WTC11 (cell line): ENCODE data around the gene APCDD1. TPM values are rescaled to one million over a fixed set of nuclear protein-coding genes. Genes with fewer than 3 reads are reported as not detected.

Source experiments
- ATAC-seq: fragments of 200-7000 bp; cut with Tn5 transposase; 2 replicates; pipeline ENCODE4 v1.10.0; 2021; ENCODE audit warnings: mild to moderate bottlenecking, moderate library complexity
- CTCF ChIA-PET: fragments of 300-600 bp; sonication (Branson Sonifier 250); formaldehyde crosslinking; loops from one replicate; lab custom pipeline; 2021; ENCODE audit warnings: antibody characterized with exemption; lab: Charles Lee
- POLR2A ChIA-PET: fragments of 350-600 bp; sonication (Branson Sonifier 250); formaldehyde crosslinking; loops from one replicate; lab custom pipeline; 2021; ENCODE audit warnings: antibody characterized with exemption; lab: Charles Lee
- DNase-seq: peaks from one replicate; pipeline ENCODE4 v3.0.0; 2021; ENCODE audit warnings: low spot score
- H3K27ac Mint-ChIP-seq: 2 replicates; pipeline ENCODE4 v1.8.0; 2021; ENCODE audit warnings: mixed read lengths
- H3K27me3 Mint-ChIP-seq: 2 replicates; pipeline ENCODE4 v1.8.0; 2021; ENCODE audit warnings: low read depth, mild to moderate bottlenecking, moderate library complexity, mixed read lengths
- H3K36me3 Mint-ChIP-seq: 2 replicates; pipeline ENCODE4 v1.8.0; 2021; ENCODE audit warnings: mixed read lengths
- H3K4me1 Mint-ChIP-seq: 2 replicates; pipeline ENCODE4 v1.8.0; 2022; ENCODE audit warnings: mixed read lengths
- H3K4me3 Mint-ChIP-seq: 2 replicates; pipeline ENCODE4 v1.8.0; 2021; ENCODE audit warnings: mild to moderate bottlenecking, moderate library complexity, mixed read lengths
- H3K9me3 Mint-ChIP-seq: 2 replicates; pipeline ENCODE4 v1.8.0; 2021; ENCODE audit warnings: mixed read lengths
- AFF4 ChIP-seq: sonication (generic); formaldehyde crosslinking; IDR thresholded peaks from 2 replicates; pipeline ENCODE4 v1.8.1; 2023; ENCODE audit warnings: mild to moderate bottlenecking, missing genetic modification reagents, borderline replicate concordance
- ATF6 ChIP-seq: sonication (generic); formaldehyde crosslinking; IDR thresholded peaks from 2 replicates; pipeline ENCODE4 v1.8.1; 2023; ENCODE audit warnings: mild to moderate bottlenecking, missing genetic modification reagents
- CDX4 ChIP-seq: fragments of 250-450 bp; sonication (Bioruptor Pico); IDR thresholded peaks from 2 replicates; pipeline ENCODE4 v1.9.0; 2021; ENCODE audit warnings: moderate library complexity, mild to moderate bottlenecking, inconsistent platforms, borderline replicate concordance
- CTCF ChIP-seq: fragments of 200-600 bp; IDR thresholded peaks from 2 replicates; pipeline ENCODE4 v1.8.0; 2022; ENCODE audit warnings: antibody characterized with exemption
- EMX1 ChIP-seq: fragments of 250-450 bp; sonication (Bioruptor Pico); IDR thresholded peaks from 2 replicates; pipeline ENCODE4 v1.8.0; 2021; ENCODE audit warnings: mild to moderate bottlenecking
- GABPB1 ChIP-seq: sonication (generic); formaldehyde crosslinking; IDR thresholded peaks from 2 replicates; pipeline ENCODE4 v1.8.1; 2023; ENCODE audit warnings: mild to moderate bottlenecking, missing genetic modification reagents
- PREB ChIP-seq: sonication (generic); formaldehyde crosslinking; IDR thresholded peaks from 2 replicates; pipeline ENCODE4 v1.8.1; 2022; ENCODE audit warnings: mild to moderate bottlenecking, missing genetic modification reagents, moderate library complexity, borderline replicate concordance
- SMAD4 ChIP-seq: sonication (generic); formaldehyde crosslinking; IDR thresholded peaks from 2 replicates; pipeline ENCODE4 v1.8.0; 2022; ENCODE audit warnings: mild to moderate bottlenecking, missing genetic modification reagents
- USF2 ChIP-seq: sonication (generic); formaldehyde crosslinking; IDR thresholded peaks from 2 replicates; pipeline ENCODE4 v1.8.1; 2023; ENCODE audit warnings: mild to moderate bottlenecking, missing genetic modification reagents, moderate library complexity
- ZBTB21 ChIP-seq: sonication (generic); formaldehyde crosslinking; IDR thresholded peaks from 2 replicates; pipeline ENCODE4 v1.8.1; 2023; ENCODE audit warnings: mild to moderate bottlenecking, missing genetic modification reagents, borderline replicate concordance
- ZNF232 ChIP-seq: sonication (generic); formaldehyde crosslinking; IDR thresholded peaks from 2 replicates; pipeline ENCODE4 v1.8.0; 2022; ENCODE audit warnings: mild to moderate bottlenecking, missing genetic modification reagents
- ZNF425 ChIP-seq: fragments of 250-450 bp; sonication (Bioruptor Pico); conservative IDR thresholded peaks from 2 replicates; pipeline ENCODE4 v1.9.0; 2021; ENCODE audit warnings: mild to moderate bottlenecking
- ZNF512 ChIP-seq: sonication (generic); formaldehyde crosslinking; IDR thresholded peaks from 2 replicates; pipeline ENCODE4 v1.8.1; 2022; ENCODE audit warnings: missing genetic modification reagents, borderline replicate concordance
- total RNA-seq: library from RNA; stranded (reverse); gene quantifications from 3 replicates; pipeline ENCODE4 v1.2.3, GENCODE V29; 2021

Gene APCDD1
- total RNA-seq, 1 experiment from 2014 or later, result 7.1 TPM

GRCh38 chr18:10508591-10508990, 54.2 kb downstream of the APCDD1 start:
- H3K36me3 Mint-ChIP-seq, result peaks cover 20% of the 10 kb centered on the region
- no peaks in the 10 kb centered on the region for H3K4me1 Mint-ChIP-seq
- peaks cover 25% of the 10 kb centered on the region for H3K9me3 Mint-ChIP-seq
- H3K4me3 Mint-ChIP-seq, result no peak overlapping the region
- DNase-seq (no peak), ATAC-seq (no peak)
- ChIA-PET CTCF (no interaction called here), POLR2A (no interaction called here)
- TF ChIP-seq ZBTB21 (CRISPR knock-in tag) (no peak), CDX4 (no peak), SMAD4 (CRISPR knock-in tag) (no peak), ZNF425 (CRISPR knock-in tag) (no peak), USF2 (CRISPR knock-in tag) (no peak), ZNF512 (CRISPR knock-in tag) (no peak), EMX1 (CRISPR knock-in tag) (no peak), ZNF232 (CRISPR knock-in tag) (no peak), GABPB1 (CRISPR knock-in tag) (no peak), ATF6 (no peak), PREB (CRISPR knock-in tag) (no peak), AFF4 (no peak), CTCF (no peak)
- H3K27ac Mint-ChIP-seq, result no peak overlapping the region
- H3K27me3 Mint-ChIP-seq, result peaks cover 12% of the 10 kb centered on the region
